ENCODE results near the gene SLC25A21.

The SLC25A21 gene

DNA sequence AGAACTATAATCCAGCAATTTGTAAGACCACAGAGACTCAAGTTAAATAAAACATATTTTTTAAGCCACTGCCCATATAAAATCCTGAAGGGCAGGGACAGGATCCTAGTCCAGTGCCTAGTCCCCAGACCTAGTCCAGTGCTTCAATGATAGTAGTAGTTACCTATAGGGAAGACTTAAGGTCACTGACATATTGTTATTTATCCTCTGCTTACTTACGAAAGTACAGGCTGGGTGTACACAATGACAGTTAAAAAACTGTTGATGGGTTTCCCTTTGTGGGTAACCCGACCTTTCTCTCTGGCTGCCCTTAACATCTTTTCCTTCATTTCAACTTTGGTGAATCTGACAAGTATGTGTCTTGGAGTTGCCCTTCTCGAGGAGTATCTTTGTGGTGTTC, 192.5 kb downstream of the SLC25A21 start:
- DNase-seq: no peak

DNA sequence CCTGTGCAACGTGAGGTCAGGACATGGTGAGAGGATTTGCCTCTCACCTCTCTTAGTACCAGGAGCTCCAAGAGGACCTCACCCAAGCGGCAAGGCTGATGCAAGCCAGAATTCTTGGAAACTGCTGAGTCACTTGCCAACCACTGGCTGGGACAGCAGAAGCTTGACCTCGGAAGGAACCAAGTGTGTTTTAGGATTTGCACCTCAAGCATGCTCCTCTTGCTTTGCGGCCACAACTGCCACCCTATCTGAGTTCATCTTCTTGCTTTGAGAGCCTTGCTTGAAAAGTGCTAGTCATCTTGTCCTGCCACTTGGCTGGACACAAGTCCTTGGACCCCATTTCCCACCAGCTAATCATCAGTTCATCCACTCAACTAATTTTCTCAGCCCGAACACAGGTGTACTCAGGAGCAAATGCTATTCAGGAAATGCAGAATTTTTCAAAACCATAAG, 195.8 kb downstream of the SLC25A21 start:
- no peak for DNase-seq

DNA sequence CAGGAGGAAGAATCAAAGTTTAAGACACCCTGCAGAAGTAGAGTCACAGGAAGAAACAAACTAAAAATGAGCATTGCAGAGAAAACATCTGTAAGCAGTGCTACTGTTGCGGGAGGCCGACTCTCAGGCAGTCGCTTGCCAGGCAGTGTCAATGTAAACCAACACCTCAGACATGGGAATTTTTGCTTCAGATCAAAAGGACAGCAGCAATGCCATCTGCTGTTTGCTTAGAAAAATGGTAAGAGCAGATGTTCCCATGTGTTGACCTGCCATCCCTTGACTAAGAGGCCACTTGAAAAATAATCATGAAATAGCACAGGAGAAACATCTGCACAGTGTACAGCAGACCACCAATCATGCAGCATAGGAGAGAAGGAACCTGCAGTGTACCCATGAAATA, 196.6 kb downstream of the SLC25A21 start:
- DNase-seq: no peak

DNA sequence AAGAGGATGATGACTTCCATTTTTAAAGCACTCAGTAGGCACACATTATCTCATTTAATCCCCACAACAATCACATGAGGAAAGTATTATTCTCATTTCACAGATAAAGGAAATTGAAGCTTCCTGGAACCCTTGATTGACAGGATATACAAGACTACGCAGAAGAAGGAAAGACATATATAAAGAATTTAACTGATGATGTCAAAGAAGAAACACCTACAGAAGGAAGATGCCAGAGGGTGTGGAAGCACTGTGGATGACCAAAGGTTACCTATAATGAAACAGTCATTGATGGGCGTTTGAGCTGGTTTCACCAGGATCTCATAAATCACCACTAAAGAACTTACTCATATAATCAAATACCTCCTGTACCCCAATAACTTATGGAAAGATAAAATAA, 197.4 kb downstream of the SLC25A21 start:
- DNase-seq: no peak

DNA sequence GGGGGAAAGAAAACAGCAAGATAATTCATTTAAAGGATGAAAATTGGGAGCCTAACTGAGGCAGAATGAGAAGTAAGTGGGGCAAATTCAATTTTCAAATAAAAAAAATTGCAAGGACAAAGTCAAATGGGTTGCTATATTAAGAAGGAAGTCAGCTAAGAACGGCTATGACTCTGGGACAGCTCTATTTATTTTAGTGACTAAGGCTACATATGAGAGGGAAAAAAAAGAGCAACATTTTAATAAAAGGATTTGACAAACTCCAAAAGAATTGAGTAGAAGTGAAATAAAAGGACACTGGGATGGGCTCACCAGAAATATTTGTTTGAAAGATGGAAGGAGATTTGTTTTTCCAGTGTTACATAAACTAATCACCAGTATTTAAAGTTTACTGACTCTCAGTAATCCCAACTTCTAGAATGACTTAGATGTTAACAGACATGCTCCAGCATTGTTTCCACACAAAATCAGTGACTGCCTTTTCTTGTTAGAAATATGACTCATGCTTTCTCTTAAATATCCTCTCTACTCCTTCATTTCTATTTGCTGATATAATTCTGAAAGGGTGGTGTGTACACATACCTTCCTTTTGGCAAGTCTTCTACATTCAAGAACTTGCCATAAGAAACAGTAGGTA, 198.5 kb downstream of the SLC25A21 start:
- DNase-seq: no peak

DNA sequence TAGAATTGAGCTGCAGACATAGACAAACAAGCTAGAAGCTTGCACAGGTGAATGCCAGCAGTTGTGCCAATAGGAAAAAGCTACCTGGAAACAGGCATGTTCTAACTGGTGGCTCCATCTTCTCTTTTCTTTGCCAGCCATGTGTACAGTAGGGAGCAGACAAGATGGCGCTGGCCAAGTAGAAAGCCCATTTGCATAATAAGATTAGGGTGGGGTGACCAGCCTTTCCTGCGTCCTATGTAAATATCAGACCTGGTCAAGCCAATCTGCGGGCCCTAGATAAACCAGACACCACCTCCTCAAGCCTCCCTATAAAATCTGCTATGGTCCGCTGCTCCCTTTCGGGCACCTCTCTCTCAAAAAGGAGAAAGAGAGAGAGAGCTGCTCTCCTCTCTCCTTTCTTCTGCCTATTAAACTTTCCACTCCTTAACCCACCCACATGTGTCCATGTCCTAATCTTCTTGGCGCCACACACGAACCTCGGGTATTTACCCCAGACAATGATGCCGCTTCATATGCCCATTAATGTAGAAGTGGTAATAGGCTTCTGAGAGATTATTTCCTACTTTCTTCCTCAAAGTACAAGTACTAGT, 201.0 kb downstream of the SLC25A21 start:
- DNase-seq: no peak

DNA sequence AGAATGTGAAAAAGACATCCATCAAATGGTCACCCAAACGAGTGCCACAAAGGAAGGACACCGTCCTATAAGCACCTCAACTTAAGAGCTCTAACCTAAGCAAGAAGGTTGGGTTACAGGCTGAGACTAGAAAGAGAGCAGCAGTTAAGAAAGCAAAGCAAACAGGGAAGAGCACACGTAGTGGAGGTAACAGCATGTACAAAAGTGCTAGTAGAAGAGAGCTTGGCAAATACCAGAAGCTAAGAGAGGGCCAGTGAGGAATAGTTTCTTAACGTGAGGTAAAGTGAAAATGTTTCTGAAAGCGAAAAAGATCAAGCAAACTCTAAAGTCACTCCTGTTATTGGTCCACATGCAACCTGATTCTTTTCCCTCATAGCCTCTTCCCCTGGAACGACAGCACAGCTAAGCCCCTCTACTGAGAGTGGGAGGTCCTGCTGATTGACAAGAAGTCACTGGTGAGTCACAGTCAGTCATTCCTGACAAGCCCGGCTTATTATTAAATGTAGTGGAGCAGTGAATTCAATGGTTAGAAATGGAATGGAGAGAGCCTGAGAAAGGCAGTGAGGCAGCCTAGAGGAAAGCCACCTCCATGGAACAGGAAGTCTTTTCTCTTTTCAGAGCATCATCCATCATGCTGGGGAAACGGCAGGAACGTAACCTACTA, 204.4 kb downstream of the SLC25A21 start:
- no peak for DNase-seq

DNA sequence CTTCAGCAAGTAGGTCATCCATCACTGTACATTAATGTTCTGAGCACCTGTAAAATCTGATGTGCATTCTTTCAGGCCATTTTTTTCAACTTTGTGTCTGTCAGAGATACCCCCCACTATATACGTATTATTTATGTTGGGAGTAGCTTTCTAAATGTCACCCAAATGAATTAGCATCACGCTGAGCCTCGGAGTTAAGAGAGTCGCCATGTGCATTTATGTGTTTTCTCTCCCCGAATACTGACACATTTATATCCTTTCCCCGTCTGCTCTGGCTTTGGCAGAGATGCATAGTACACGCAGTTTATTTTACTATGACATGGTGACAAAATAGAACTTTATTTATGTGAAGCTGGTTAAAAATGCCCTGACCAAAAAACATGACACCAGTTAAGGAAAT, 216.4 kb downstream of the SLC25A21 start:
- DNase-seq: no peak

DNA sequence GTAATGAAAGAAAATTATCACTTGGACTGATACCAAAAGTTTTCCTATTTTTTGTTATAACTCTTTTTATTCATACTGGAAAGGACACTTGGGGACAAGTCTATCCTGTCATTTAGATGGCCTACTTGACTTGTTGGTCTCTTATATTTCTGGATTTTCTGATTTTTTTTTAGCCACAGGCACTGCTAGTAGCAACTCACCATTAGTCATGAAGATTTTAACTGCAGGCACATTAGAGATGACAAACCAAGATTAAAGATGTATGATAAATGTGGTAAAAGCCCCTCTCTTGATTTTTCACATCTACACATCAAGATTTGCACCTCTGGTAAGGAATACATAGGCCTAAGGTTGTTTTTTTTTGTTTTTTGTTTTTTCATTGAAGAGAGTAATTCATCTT, 217.0 kb downstream of the SLC25A21 start:
- DNase-seq: no peak

DNA sequence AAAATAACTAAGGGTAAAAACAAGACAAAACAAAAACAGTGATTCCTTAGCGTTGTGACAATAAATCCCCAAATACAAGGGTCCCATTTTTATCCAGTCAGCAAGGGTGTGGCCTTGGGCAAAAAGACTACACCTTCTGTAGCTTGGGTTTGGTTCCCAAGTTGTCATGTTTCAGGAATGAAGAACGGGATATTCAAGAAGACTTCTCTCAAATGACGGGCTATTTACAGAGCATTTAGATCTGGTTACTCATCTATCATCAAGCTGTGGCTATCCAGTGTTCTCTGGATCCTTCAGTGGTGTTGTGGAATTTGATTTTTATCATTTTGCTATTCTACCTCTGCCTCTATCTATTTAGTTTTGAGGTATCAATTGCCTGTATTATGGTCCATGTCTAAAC, 219.7 kb downstream of the SLC25A21 start:
- no peak for DNase-seq

DNA sequence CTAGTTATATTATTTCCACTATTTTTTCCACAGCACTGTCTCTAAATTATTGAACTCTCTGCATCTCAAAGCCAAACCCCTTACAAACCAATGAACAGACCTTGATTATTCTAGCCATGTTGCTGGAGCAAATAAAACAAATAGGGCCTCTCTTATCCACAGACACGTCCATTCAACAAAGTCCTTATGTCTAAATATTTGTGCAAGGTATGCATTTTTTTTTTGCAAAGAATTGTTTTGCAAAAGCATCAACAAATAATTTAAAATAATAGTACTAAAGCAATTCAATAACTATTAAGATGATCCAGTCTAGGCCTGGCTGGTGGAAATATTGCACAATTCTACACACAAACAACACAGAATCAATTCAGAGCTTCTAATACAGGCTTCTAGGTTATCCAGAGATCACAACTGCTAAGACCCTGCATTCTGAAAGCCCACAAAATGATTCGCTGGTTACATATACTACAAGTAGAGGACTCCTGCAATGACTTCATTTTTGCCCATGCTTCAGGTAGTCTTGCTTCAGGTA, 221.0 kb downstream of the SLC25A21 start:
- no peak for DNase-seq

DNA sequence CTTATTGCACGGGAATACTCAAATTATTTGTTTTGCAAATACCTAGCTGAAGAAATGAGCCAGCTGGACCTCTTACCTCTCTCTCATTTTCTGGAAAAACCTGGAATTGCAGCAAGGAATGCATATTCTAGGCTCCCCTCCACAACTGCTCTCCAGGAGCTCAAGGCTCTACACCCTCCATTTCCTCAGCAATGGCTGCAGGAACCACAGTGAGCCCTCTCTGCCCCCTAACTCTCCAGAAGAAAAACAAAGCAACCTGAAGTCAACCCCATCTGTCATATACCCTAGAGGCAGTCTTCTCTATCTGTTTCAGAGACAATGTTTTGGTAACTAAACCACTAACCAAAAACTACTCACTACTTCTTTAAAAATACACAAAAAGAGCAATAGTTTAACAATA, 221.6 kb downstream of the SLC25A21 start:
- no peak for DNase-seq

DNA sequence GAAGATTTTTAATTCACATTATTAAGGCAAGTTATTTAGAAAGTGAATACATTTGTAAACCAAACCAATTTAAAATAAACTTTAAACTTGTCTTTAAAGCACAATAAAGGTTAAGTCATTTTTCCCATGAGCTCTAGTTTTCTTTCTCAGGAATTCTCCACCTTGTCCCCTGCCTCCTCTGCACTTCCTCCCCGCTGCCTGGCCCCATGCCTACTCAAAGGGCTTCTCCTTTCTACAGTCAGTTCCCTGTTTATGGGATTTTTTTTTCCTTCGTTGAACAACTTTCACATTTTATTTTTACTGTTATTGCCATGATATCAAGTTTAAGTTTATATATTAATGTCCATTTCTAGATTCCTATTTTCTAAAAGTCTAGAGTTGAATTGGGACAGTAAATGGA, 223.0 kb downstream of the SLC25A21 start:
- no peak for DNase-seq

DNA sequence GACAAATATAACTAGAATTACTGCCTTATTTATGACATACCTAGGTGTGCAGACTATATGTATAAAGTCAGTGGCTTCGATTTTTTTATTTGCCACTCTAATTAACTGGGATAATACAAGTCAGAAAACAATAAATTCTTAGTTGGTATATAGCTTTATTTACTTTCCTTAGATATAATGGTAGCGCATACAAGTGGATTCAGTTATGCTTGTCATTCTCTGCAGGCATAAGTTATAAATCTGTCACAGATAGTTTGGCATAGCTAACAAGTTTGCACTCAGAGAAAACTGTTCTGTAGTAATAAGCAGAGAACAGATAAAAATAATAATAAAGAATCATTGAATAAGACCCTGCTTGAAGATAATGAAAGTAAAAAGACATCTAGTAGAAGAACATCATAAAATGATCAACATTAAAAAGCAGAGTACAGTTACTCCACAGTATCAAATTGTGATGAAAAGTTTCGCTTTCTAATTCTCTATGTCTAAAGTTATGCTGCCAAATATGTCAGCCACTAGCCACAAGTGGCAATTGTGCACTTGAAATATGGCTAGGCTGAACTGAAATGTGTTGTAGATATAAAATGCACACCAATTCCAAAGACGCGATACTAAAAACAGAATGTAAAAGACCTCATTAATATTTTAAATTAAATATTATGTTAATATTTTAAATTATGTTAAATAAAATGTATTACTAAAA, 224.1 kb downstream of the SLC25A21 start:
- DNase-seq: no peak

DNA sequence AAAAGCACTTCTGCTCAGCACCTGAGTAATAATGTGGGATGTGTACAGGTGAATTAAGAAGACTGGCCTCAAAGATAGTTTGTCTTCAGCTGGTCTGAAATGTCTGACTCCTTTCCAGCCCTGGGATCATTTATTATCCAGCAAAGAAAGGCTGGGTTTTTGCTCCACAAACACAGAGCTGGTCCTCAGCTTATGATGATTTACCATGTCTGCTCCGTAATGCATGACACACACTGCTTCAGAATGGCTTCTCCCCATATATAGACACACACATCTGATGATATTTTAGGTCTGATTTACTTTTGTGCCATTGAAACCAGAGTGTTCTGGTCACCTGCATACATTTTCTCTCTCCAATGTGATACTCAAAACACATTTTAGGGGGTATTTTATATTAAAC, 225.0 kb downstream of the SLC25A21 start:
- DNase-seq: no peak

DNA sequence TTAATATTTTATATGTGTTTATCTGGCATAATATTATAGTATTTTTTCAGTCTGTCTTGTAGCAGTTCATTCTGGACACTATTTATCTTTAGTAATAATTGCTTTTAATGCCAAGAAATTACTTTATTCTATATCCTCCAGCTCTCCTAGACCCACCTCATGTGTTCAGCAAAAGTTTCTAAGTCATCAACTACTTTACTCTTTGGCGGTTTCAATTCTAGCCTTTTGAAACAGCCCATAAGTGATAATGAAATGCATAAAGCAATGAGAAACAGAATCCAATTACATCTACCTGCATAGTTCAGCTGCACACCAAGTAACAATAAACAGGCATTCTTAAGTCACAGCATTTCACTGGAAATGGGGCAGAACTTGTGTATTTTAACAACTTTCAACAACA, 225.5 kb downstream of the SLC25A21 start:
- DNase-seq: no peak

DNA sequence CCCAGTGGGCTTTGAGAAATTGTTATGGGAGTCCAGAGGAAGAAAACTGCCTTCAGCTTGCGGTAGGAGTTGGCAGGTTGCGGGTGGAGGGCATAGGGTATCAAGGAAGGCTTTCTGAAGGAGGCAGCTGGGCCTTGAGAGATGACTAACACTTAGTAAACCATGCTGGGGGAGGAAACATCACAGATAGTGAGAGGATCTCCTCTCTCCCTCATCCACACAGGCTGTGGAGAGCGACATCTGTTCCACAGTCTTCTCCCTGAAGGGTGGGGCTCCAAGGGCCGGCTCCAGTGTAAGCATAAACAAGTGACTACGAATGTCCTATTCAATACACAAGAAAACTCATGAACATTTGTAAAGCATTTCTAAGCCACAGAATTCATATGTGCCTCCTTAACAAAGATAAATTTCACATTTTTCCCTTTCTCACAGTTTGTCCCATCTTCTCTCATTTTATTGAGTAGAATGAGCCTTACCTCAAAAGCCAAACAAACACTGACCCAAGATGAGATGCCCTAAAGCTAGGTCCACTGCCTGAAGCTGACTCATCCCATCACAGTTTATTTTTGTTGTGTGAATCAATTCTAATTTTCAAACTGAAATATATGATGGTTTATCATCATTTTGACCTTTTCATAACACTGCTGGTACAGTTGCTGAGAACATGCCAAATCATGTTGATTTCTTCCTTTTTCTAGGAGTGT, 227.9 kb downstream of the SLC25A21 start:
- no peak for DNase-seq

DNA sequence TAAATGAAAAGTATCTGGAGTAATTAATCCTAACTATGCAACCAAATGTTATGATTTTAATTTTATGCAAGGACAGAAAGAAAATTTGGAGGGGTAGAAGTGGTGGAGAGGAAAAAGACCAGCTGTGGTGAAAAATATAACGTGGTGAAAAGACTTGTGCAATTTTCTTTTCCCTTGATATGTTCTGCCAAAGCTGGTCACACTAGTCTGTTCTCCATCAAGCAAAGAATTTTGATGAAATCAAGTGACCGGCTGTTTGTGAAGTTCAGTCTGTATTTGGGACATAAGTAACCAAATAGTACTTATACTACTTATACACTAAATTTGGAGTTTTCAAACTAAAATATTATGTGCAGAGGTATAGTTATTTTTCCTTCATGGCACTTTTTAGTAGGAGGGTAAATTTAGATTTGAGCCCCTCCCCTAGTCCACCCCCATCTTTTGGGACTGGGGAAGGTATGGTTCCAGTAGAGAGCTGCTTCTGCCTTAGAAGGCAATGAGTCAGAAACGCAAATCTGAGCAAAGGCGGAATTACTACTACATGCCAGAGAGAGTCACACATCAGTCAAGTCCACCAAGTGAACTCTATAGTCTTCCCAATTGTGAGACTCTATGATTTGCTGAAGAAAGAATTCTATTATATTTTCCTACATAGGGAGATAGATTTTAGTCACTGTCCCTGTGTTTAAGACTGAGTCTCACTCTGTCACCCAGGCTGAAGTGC, 229.7 kb downstream of the SLC25A21 start:
- DNase-seq: no peak

DNA sequence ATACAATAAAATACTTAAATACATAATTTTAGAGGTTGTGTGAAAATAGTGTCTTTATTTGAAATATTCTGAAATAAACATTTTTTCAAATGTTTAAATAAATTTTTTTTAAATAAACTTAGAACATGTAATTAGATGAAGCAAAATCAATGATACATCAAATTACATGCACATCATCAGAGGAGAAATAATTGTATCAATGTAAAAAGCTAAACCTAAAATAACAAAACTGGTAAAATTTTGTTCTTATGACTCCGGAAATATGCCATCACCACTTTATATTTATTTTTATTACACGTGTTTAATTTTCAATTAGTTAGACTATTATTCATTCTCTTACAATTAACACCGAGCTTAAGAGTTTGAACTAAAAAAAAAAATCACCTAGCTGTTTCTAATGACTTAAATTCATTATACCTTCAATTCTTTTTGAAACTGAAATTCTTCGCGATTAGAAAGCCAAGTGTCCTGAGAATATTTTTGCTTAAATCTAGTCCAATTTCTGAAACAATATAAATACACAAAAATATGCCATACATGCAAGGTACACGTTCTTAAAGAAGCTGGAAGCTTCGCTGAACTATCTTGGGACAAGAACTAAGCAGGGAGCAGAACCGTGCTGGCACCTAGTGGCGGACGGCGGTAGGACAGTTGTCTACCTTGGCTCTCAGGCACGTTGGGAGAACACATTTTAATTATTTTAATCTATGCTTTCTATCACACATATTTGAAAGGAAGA, 230.5 kb downstream of the SLC25A21 start:
- peak; percentile 9 for DNase-seq

DNA sequence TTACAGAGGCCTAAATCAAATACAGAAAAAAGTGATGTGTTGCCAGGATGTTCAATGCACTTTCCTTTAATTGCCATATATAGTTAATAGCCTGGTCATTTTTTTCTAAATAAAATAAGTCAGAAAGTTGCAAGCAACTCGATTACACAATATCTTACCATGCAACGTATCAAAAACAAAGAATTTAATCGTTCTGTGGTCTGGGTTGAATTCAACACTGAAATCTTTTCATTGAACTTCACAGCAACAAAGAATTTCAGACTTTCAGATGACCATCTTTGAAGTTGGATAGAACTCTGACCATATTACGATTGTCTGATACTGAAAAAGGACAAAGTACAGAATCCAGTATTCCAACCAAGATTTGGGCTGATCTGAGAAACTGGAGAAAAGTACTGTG, 231.9 kb downstream of the SLC25A21 start:
- DNase-seq: no peak

DNA sequence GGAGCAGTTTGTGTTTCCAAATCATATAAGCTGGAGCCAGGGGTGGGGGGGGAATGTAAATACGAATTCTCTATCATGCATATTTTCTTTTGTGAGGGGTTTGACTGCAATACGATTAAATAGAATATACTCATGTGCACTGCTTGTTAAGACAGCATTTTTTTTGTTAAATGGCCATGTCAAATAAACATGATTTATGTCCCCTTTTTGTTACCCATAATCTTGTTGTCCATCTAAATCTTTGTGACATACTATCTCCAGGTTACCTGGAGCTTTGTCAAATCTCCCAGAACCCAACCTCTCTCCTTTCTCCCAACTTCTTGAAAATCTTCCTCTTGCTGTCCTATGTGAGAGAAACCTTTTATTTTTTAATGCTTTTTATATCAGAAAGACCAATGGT, 233.1 kb downstream of the SLC25A21 start:
- DNase-seq: no peak

DNA sequence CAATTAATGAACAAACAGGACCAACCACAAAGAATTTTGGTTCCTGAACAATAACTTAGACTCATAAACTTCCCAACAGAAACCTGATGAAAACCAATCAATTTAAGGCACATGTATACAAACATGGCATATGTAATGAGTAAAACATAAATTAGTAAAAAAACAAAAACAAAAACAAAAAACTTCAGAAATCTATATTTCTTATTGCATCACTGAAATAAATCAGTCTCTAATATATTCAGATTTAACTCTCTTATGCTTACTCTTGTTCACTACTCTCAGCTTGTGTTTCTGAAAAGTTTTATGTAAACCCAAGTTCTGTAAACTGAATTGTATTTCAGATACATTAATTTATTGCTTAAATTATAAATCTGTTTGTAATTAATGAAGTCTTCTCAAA, 233.7 kb downstream of the SLC25A21 start:
- no peak for DNase-seq
